Nephron progenitor cell (in vitro differentiated cells): Measurements from ENCODE around the gene ABCC11.

Experiments used
- DNase-seq: peaks from one replicate; pipeline ENCODE4 v3.0.0; 2021
- H3K27ac Mint-ChIP-seq: 2 replicates; pipeline ENCODE4 v1.8.0; 2021; ENCODE audit warnings: mild to moderate bottlenecking, moderate library complexity, mixed read lengths
- H3K27me3 Mint-ChIP-seq: 2 replicates; pipeline ENCODE4 v1.8.0; 2021; ENCODE audit warnings: mild to moderate bottlenecking, low read depth, mixed read lengths; ENCODE audit not compliant: poor library complexity
- H3K36me3 Mint-ChIP-seq: 2 replicates; pipeline ENCODE4 v1.8.0; 2021; ENCODE audit warnings: low read depth, mixed read lengths
- H3K4me1 Mint-ChIP-seq: 2 replicates; pipeline ENCODE4 v1.8.0; 2021; ENCODE audit warnings: mixed read lengths
- H3K4me3 Mint-ChIP-seq: 2 replicates; pipeline ENCODE4 v1.8.0; 2021; ENCODE audit warnings: mild to moderate bottlenecking, moderate library complexity, mixed read lengths
- H3K9me3 Mint-ChIP-seq: 2 replicates; pipeline ENCODE4 v1.8.0; 2021; ENCODE audit warnings: mild to moderate bottlenecking, moderate library complexity, mixed read lengths
- CTCF ChIP-seq: fragments of 200-600 bp; sonication (generic); IDR thresholded peaks from 2 replicates; pipeline ENCODE4 v1.5.0; 2021; ENCODE audit warnings: antibody characterized with exemption

ABCC11 gene

GRCh38 chr16:48133455-48134211 lies 113.7 kb downstream of the ABCC11 start:
- Mint-ChIP-seq H3K27ac (no peak overlapping the region), H3K36me3 (no peaks in the 10 kb centered on the region), H3K4me3 (no peak overlapping the region), H3K27me3 (peaks cover 6% of the 10 kb centered on the region), H3K4me1 (no peaks in the 10 kb centered on the region), H3K9me3 (no peaks in the 10 kb centered on the region)
- no peak for TF ChIP-seq CTCF
- no peak for DNase-seq

GRCh38 chr16:48132696-48133095 lies 114.6 kb downstream of the ABCC11 start:
- peaks cover 4% of the 10 kb centered on the region for H3K27me3 Mint-ChIP-seq
- H3K9me3 Mint-ChIP-seq, result no peaks in the 10 kb centered on the region

DNA sequence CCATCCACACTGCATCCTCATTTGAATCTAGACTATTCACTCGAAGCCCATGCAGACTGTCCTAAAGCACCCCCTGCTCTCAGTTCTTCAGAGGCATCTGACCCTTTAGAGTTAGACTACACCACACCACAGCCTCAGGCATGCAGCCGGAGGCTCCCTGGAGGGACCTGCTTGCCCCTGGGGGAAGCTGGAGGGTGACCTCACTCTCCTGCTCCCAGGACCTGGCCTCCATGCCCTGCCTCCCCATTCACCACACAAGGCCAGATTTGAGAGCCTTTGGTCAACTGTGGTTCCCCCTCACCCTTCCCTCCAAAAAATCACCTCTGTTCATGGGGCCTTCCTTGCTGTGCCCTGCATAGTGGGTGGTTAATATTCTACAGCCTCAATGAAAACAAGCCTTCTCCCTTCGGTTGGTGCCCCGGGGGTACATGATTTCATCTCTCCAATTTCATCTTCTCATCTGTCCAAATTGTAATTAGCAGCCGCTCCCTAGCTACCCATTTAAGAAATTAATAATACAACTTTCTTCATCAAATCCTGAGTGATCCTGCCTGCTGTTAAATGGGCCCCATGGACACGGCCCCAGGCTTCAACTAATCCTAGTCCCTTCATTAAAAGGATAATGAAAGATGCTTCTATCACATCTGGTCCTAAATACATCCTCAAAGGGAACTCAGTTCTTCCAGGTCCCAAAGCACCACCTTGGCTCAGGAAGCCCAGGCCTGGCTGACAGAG lies 116.0 kb downstream of the ABCC11 start:
- Mint-ChIP-seq H3K4me3 (no peak overlapping the region), H3K36me3 (no peaks in the 10 kb centered on the region), H3K4me1 (peaks cover 8% of the 10 kb centered on the region), H3K9me3 (no peaks in the 10 kb centered on the region), H3K27me3 (peaks cover 4% of the 10 kb centered on the region), H3K27ac (no peak overlapping the region)
- TF ChIP-seq CTCF, result no peak
- no peak for DNase-seq

More at GRCh38 chr16:48132696-48133095, 114.6 kb downstream of the ABCC11 start:
- no peak for DNase-seq
- Mint-ChIP-seq H3K4me1 (no peaks in the 10 kb centered on the region), H3K4me3 (no peak overlapping the region), H3K36me3 (no peaks in the 10 kb centered on the region), H3K27ac (peak overlapping the region; percentile 17)
- no peak for TF ChIP-seq CTCF

- peaks cover 8% of the 10 kb centered on the region for H3K4me1 Mint-ChIP-seq
- H3K4me3 Mint-ChIP-seq, result no peak overlapping the region
These were observed 117.4 kb downstream of the ABCC11 start for GRCh38 chr16:48129926-48130325.

GRCh38 chr16:48128769-48129168 lies 118.6 kb downstream of the ABCC11 start:
- TF ChIP-seq CTCF, result no peak
- Mint-ChIP-seq H3K9me3 (no peaks in the 10 kb centered on the region), H3K36me3 (no peaks in the 10 kb centered on the region), H3K4me1 (peaks cover 8% of the 10 kb centered on the region), H3K27me3 (peaks cover 4% of the 10 kb centered on the region), H3K27ac (no peak overlapping the region), H3K4me3 (no peak overlapping the region)
- DNase-seq, result no peak

More at GRCh38 chr16:48129926-48130325, 117.4 kb downstream of the ABCC11 start:
- no peak for TF ChIP-seq CTCF
- no peaks in the 10 kb centered on the region for H3K36me3 Mint-ChIP-seq
- H3K27ac Mint-ChIP-seq, result no peak overlapping the region
- DNase-seq, result no peak
- no peaks in the 10 kb centered on the region for H3K9me3 Mint-ChIP-seq
- peaks cover 4% of the 10 kb centered on the region for H3K27me3 Mint-ChIP-seq
